Measurements from ENCODE around the gene LRRC74A. TPM values are rescaled to one million over a fixed set of nuclear protein-coding genes. Genes with fewer than 3 reads are reported as not detected.
A peak's percentile ranks its signal among the peaks of the same experiment; 100 is the strongest.

The LRRC74A gene
- total and polyA plus RNA-seq, 9 of the 15 experiments (the other 6 are each of a cell fraction or from before 2014, with no cell fraction given): not detected

DNA sequence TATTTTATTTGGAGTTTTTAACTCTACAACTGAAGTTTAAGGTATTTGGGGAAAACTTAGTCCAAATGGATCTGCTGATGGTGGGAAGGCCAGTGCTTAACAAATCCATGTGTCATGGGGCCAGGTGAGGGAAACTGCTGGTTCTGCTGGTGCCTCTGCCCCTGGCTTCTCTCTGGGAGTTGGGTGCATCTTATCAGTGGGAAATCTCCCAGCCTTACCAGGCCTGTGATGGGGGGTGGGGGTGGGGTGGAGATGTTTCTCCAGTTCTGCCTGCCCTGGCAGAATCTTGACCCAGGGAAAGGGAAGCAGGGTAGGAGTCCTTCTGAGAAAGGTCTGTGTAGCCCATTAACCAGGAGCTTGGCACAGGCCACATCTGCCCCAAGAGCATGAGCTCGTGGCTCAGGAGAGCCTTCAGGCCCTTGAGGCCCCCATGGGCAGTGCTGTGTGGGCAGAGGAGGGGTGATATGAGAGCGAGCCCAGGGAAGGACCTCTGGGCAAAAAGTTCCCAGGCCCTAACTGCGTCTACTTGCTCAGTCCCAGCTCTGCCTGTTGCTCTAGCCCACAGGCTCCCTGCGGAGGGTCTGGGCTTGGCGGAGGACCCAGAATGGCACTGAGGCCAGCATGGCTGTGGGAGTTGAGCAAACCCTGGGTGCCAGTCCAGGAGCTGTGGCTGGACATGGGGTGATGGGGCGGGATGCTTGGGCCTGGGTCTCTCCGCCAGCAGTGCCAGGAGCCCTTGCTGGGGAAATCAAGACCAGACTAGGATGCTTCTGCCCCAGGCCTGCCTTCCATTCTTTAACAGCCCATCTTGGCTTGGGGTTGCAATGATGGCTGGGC, 46.8 kb upstream of the LRRC74A start:
- 82% methylated on average over 6 of the region's 7 CpGs for WGBS (ENCODE audit: insufficient coverage, low coverage, missing lambda C conversion rate)
- Histone ChIP-seq H2AFZ (ENCODE audit: low read depth, low read length) (no peak overlapping the region), H3K9me1 (ENCODE audit: control insufficient read depth, insufficient read depth, low read length) (no peaks in the 10 kb centered on the region), H3K9me3 (replicated peaks; ENCODE audit: control insufficient read depth, insufficient read depth, low read depth, low read length) (no peaks in the 10 kb centered on the region), H3K4me2 (ENCODE audit: insufficient read depth, low read length) (no peak overlapping the region), H4K20me1 (replicated peaks; ENCODE audit: control insufficient read depth, insufficient read depth, low read length) (no peaks in the 10 kb centered on the region), H3K9ac (ENCODE audit: insufficient read depth in 1 of 2, low read depth in 2 of 2, low read length in 2 of 2) (peak overlapping the region in 1 of 2 experiments; percentile 45; a peak in 1 of 4 replicates), H3K27ac (ENCODE audit: extremely low read depth, low read depth, low read length) (no peak overlapping the region), H3K36me3 (ENCODE audit: control insufficient read depth, insufficient read depth, low read length) (peaks cover 10% of the 10 kb centered on the region; the same call in 2 of the 3 replicates), H3K4me1 (replicated peaks in 1 of 2; ENCODE audit: control insufficient read depth in 2 of 2, insufficient read depth in 2 of 2, low read length in 2 of 2) (peaks cover 16 to 35% of the 10 kb centered on the region in 2 experiments), H3K79me2 (ENCODE audit: control insufficient read depth, insufficient read depth, low read length) (no peaks in the 10 kb centered on the region), H3K4me3 (no peak overlapping the region), H3K27me3 (ENCODE audit: control insufficient read depth in 2 of 2, insufficient read depth in 2 of 2, low read length in 2 of 2) (no peaks in the 10 kb centered on the region)
- DNase-seq (ENCODE audit: extremely low read depth in 1 of 4, low spot score in 3 of 4) (no peak), ATAC-seq (no peak), FAIRE-seq (no peak)
- no TSS peak for BruUV-seq (replicated peaks)
- ChIA-PET CTCF (ENCODE audit: low intra/inter-chr PET ratio) (no interaction called here), POLR2A (interaction anchor here (0.6 kb wide), 1 partner anchor 16 kb away, joined by 3 read pairs; no protein-coding TSS in a partner anchor)
- intact Hi-C loops (cut with micrococcal nuclease): no loop called here
- in situ Hi-C loops (cut with MboI): loop anchor here (5.0 kb wide), 1 partner anchor 67 kb away; no protein-coding TSS in a partner anchor
- no peak for TF ChIP-seq RFX5 (IDR thresholded peaks at IDR 0.05; ENCODE audit: low read depth, low read length)
- TF ChIP-seq KLF16 (IDR thresholded peaks at IDR 0.05): no peak
- TF ChIP-seq ZNF3 (CRISPR knock-in tag; IDR thresholded peaks at IDR 0.05): no peak
- TF ChIP-seq FOXA3 (CRISPR knock-in tag; conservative IDR thresholded peaks at IDR 0.05 in 1 of 2, IDR thresholded peaks at IDR 0.05 in 1 of 2): no peak
- TF ChIP-seq CHD4 (IDR thresholded peaks at IDR 0.05; ENCODE audit: insufficient read depth, insufficient replicate concordance, low read depth, low read length, poor library complexity, severe bottlenecking): no peak
- no peak for TF ChIP-seq C11orf30 (IDR thresholded peaks at IDR 0.05; ENCODE audit: low read depth)
- TF ChIP-seq NR2C1 (IDR thresholded peaks at IDR 0.05): no peak
- TF ChIP-seq NR2C1 (tag; IDR thresholded peaks at IDR 0.05): no peak
- no peak for TF ChIP-seq NCOA4 (IDR thresholded peaks at IDR 0.05; ENCODE audit: partially characterized antibody)
- TF ChIP-seq YBX1 (IDR thresholded peaks at IDR 0.05): no peak
- TF ChIP-seq TEAD4 (IDR thresholded peaks at IDR 0.05; ENCODE audit: low read length): no peak
- TF ChIP-seq TEAD4 (CRISPR knock-in tag; IDR thresholded peaks at IDR 0.05; ENCODE audit: borderline replicate concordance): no peak

Data from K562 (cell line).